ENCODE data around the gene KRT2.
"Not testable (repeated sequence)": the region's sequence is repeated elsewhere in the genome, so short reads cannot be mapped to it uniquely, and the experiment has no call there.

KRT2 gene

GRCh38 chr12:52669941-52670340 is 17.9 kb upstream of the KRT2 start:
- DNase-seq (ENCODE audit: low spot score in 2 of 2); H3K36me3 ChIP-seq (replicated peaks); H3K9me3 ChIP-seq; H3K4me1 ChIP-seq; H3K27me3 ChIP-seq (ENCODE audit: low read depth); H3K4me3 ChIP-seq: not testable (repeated sequence)
- in situ Hi-C loops (cut with MboI; ENCODE audit: low sequenced_read_pairs): loop anchor here (25.0 kb wide), 1 partner anchor 317 kb away; no protein-coding TSS in a partner anchor

GRCh38 chr12:52669426-52669825 is 17.4 kb upstream of the KRT2 start:
- in situ Hi-C loops (cut with MboI; ENCODE audit: low sequenced_read_pairs): loop anchor here (25.0 kb wide), 1 partner anchor 318 kb away; no protein-coding TSS in a partner anchor
- Histone ChIP-seq H3K4me3 (no peak overlapping the region), H3K9me3 (no peaks in the 10 kb centered on the region), H3K4me1 (no peaks in the 10 kb centered on the region), H3K36me3 (replicated peaks) (no peaks in the 10 kb centered on the region), H3K27me3 (ENCODE audit: low read depth) (no peaks in the 10 kb centered on the region; the same call in 1 of the 2 replicates)
- no peak for DNase-seq (ENCODE audit: low spot score in 2 of 2)

GRCh38 chr12:52667931-52668330 is 15.9 kb upstream of the KRT2 start:
- DNase-seq (ENCODE audit: low spot score in 2 of 2): no peak
- in situ Hi-C loops (cut with MboI; ENCODE audit: low sequenced_read_pairs): loop anchor here (25.0 kb wide), 1 partner anchor 319 kb away; no protein-coding TSS in a partner anchor
- H3K4me3 ChIP-seq: no peak overlapping the region
- H3K4me1 ChIP-seq: no peaks in the 10 kb centered on the region
- no peaks in the 10 kb centered on the region; the same call in 1 of the 2 replicates for H3K27me3 ChIP-seq (ENCODE audit: low read depth)
- no peaks in the 10 kb centered on the region for H3K9me3 ChIP-seq
- no peaks in the 10 kb centered on the region for H3K36me3 ChIP-seq (replicated peaks)

GRCh38 chr12:52667509-52667908 is 15.5 kb upstream of the KRT2 start:
- in situ Hi-C loops (cut with MboI; ENCODE audit: low sequenced_read_pairs): loop anchor here (25.0 kb wide), 1 partner anchor 320 kb away; no protein-coding TSS in a partner anchor
- H3K4me1 ChIP-seq: no peaks in the 10 kb centered on the region
- H3K36me3 ChIP-seq (replicated peaks): no peaks in the 10 kb centered on the region
- H3K27me3 ChIP-seq (ENCODE audit: low read depth): no peaks in the 10 kb centered on the region; the same call in 1 of the 2 replicates
- no peaks in the 10 kb centered on the region for H3K9me3 ChIP-seq
- DNase-seq (ENCODE audit: low spot score in 2 of 2): no peak
- no peak overlapping the region for H3K4me3 ChIP-seq

GRCh38 chr12:52666471-52666870 is 14.5 kb upstream of the KRT2 start:
- Histone ChIP-seq H3K4me3 (no peak overlapping the region), H3K27me3 (ENCODE audit: low read depth) (no peaks in the 10 kb centered on the region; the same call in 1 of the 2 replicates), H3K36me3 (replicated peaks) (no peaks in the 10 kb centered on the region), H3K4me1 (no peaks in the 10 kb centered on the region), H3K9me3 (no peaks in the 10 kb centered on the region)
- DNase-seq (ENCODE audit: low spot score in 2 of 2): no peak
- in situ Hi-C loops (cut with MboI; ENCODE audit: low sequenced_read_pairs): loop anchor here (25.0 kb wide), 1 partner anchor 321 kb away; no protein-coding TSS in a partner anchor

- in situ Hi-C loops (cut with MboI; ENCODE audit: low sequenced_read_pairs): loop anchor here (25.0 kb wide), 1 partner anchor 324 kb away; no protein-coding TSS in a partner anchor
- DNase-seq (ENCODE audit: low spot score in 2 of 2): no peak
Measured at GRCh38 chr12:52663420-52663819, 11.4 kb upstream of the KRT2 start.

GRCh38 chr12:52662918-52663229 is 10.9 kb upstream of the KRT2 start:
- in situ Hi-C loops (cut with MboI; ENCODE audit: low sequenced_read_pairs): loop anchor here (25.0 kb wide), 1 partner anchor 324 kb away; no protein-coding TSS in a partner anchor
- H3K4me3 ChIP-seq: no peak overlapping the region
- DNase-seq (ENCODE audit: low spot score in 2 of 2): no peak
- H3K4me1 ChIP-seq: no peaks in the 10 kb centered on the region
- H3K9me3 ChIP-seq: no peaks in the 10 kb centered on the region
- H3K27me3 ChIP-seq (ENCODE audit: low read depth): peaks cover 2% of the 10 kb centered on the region; the same call in 1 of the 2 replicates
- no peaks in the 10 kb centered on the region for H3K36me3 ChIP-seq (replicated peaks)

More at GRCh38 chr12:52663420-52663819, 11.4 kb upstream of the KRT2 start:
- Histone ChIP-seq H3K4me3 (no peak overlapping the region), H3K4me1 (no peaks in the 10 kb centered on the region), H3K9me3 (no peaks in the 10 kb centered on the region), H3K36me3 (replicated peaks) (no peaks in the 10 kb centered on the region), H3K27me3 (ENCODE audit: low read depth) (no peaks in the 10 kb centered on the region; the same call in 1 of the 2 replicates)

- in situ Hi-C loops (cut with MboI; ENCODE audit: low sequenced_read_pairs): loop anchor here (25.0 kb wide), 1 partner anchor 325 kb away; no protein-coding TSS in a partner anchor
- peaks cover 3% of the 10 kb centered on the region; the same call in 1 of the 2 replicates for H3K27me3 ChIP-seq (ENCODE audit: low read depth)
Measured at GRCh38 chr12:52662093-52662917, 10.3 kb upstream of the KRT2 start.

GRCh38 chr12:52661668-52662067 is 9.7 kb upstream of the KRT2 start:
- DNase-seq (ENCODE audit: low spot score in 2 of 2): no peak
- Histone ChIP-seq H3K4me3 (no peak overlapping the region), H3K4me1 (no peaks in the 10 kb centered on the region), H3K36me3 (replicated peaks) (no peaks in the 10 kb centered on the region), H3K9me3 (no peaks in the 10 kb centered on the region), H3K27me3 (ENCODE audit: low read depth) (peaks cover 3% of the 10 kb centered on the region; the same call in 1 of the 2 replicates)
- in situ Hi-C loops (cut with MboI; ENCODE audit: low sequenced_read_pairs): loop anchor here (25.0 kb wide), 1 partner anchor 326 kb away; no protein-coding TSS in a partner anchor

More at GRCh38 chr12:52662093-52662917, 10.3 kb upstream of the KRT2 start:
- Histone ChIP-seq H3K9me3 (no peaks in the 10 kb centered on the region), H3K36me3 (replicated peaks) (no peaks in the 10 kb centered on the region), H3K4me1 (no peaks in the 10 kb centered on the region), H3K4me3 (no peak overlapping the region)
- DNase-seq (ENCODE audit: low spot score in 2 of 2): no peak

GRCh38 chr12:52660934-52661499 is 9.0 kb upstream of the KRT2 start:
- no peaks in the 10 kb centered on the region for H3K9me3 ChIP-seq
- no peak overlapping the region for H3K4me3 ChIP-seq
- in situ Hi-C loops (cut with MboI; ENCODE audit: low sequenced_read_pairs): loop anchor here (25.0 kb wide), 1 partner anchor 326 kb away; no protein-coding TSS in a partner anchor
- 0 out of 2 replicates have a peak, but pooled peaks cover 3% of the 10 kb centered on the region for H3K27me3 ChIP-seq (ENCODE audit: low read depth)
- no peak for DNase-seq (ENCODE audit: low spot score in 2 of 2)
- H3K36me3 ChIP-seq (replicated peaks): no peaks in the 10 kb centered on the region
- H3K4me1 ChIP-seq: no peaks in the 10 kb centered on the region

GRCh38 chr12:52659951-52660350 is 7.9 kb upstream of the KRT2 start:
- no peak for DNase-seq (ENCODE audit: low spot score in 2 of 2)
- Histone ChIP-seq H3K9me3 (no peaks in the 10 kb centered on the region), H3K4me1 (no peaks in the 10 kb centered on the region), H3K27me3 (ENCODE audit: low read depth) (0 out of 2 replicates have a peak, but pooled peaks cover 3% of the 10 kb centered on the region), H3K4me3 (no peak overlapping the region), H3K36me3 (replicated peaks) (no peaks in the 10 kb centered on the region)
- in situ Hi-C loops (cut with MboI; ENCODE audit: low sequenced_read_pairs): loop anchor here (25.0 kb wide), 1 partner anchor 327 kb away; no protein-coding TSS in a partner anchor

GRCh38 chr12:52659395-52659794 is 7.4 kb upstream of the KRT2 start:
- Histone ChIP-seq H3K9me3 (no peaks in the 10 kb centered on the region), H3K36me3 (replicated peaks) (no peaks in the 10 kb centered on the region), H3K27me3 (ENCODE audit: low read depth) (0 out of 2 replicates have a peak, but pooled peaks cover 3% of the 10 kb centered on the region), H3K4me1 (no peaks in the 10 kb centered on the region), H3K4me3 (no peak overlapping the region)
- DNase-seq (ENCODE audit: low spot score in 2 of 2): no peak
- in situ Hi-C loops (cut with MboI; ENCODE audit: low sequenced_read_pairs): loop anchor here (25.0 kb wide), 1 partner anchor 328 kb away; no protein-coding TSS in a partner anchor

GRCh38 chr12:52658196-52658595 is 6.2 kb upstream of the KRT2 start:
- no peaks in the 10 kb centered on the region for H3K9me3 ChIP-seq
- in situ Hi-C loops (cut with MboI; ENCODE audit: low sequenced_read_pairs): loop anchor here (25.0 kb wide), 1 partner anchor 329 kb away; no protein-coding TSS in a partner anchor
- no peaks in the 10 kb centered on the region for H3K36me3 ChIP-seq (replicated peaks)
- no peak for DNase-seq (ENCODE audit: low spot score in 2 of 2)
- H3K4me3 ChIP-seq: no peak overlapping the region
- no peaks in the 10 kb centered on the region for H3K4me1 ChIP-seq
- H3K27me3 ChIP-seq (ENCODE audit: low read depth): peaks cover 3% of the 10 kb centered on the region; the same call in 1 of the 2 replicates
